Measurements from ENCODE around the gene SPDYE16.
"Not testable (repeated sequence)": the region's sequence is repeated elsewhere in the genome, so short reads cannot be mapped to it uniquely, and the experiment has no call there.

The SPDYE16 gene

DNA sequence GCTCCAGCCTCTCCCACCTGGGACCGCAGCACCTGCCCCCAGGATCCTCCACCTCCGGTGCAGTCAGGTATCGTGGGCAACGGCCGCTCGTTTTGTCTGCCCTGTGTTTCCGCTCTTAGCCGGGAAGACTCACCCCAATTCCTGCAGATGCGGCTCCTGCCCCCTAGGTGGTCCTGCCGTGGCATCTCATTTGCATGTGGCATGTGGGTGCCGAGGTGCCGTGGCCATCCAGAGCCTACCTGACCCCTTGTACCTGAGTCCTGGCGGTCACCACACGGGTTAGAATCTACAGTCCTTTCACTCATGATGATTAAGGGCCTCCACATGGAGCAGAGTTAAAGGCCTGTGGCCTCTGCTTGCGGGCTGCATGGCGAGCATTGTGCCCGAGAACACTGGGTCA, 60.0 kb downstream of the SPDYE16 start:
- H3K4me3 ChIP-seq (replicated peaks; ENCODE audit: insufficient read depth, low read length); H3K27me3 ChIP-seq (ENCODE audit: insufficient read depth, poor library complexity, severe bottlenecking); DNase-seq (ENCODE audit: low read depth in 1 of 2, low spot score in 1 of 2); H3K27ac ChIP-seq (replicated peaks): not testable (repeated sequence)

- H3K27me3 ChIP-seq (ENCODE audit: insufficient read depth, poor library complexity, severe bottlenecking); H3K4me3 ChIP-seq (replicated peaks; ENCODE audit: insufficient read depth, low read length); DNase-seq (ENCODE audit: low read depth in 1 of 2, low spot score in 1 of 2); H3K27ac ChIP-seq (replicated peaks): not testable (repeated sequence)
Measured at GRCh38 chr7:76482660-76483059, 60.4 kb downstream of the SPDYE16 start.
